Lower leg skin (tissue), 3 donors: ENCODE measurements around the gene RGPD8.

Experiments used
- POLR2A ChIP-seq, 2 donors: fragments of 450-650 bp; IDR thresholded peaks; one replicate each; pipeline ENCODE4 v1.6.1; 2016 to 2017; ENCODE audit warnings: antibody characterized with exemption in 2 of 2, mild to moderate bottlenecking in 1 of 2, moderate library complexity in 1 of 2
- TF ChIP-seq, protein P1 (sequence below), 3 donors: fragments of 450-650 bp; IDR thresholded peaks; one replicate each; pipeline ENCODE4 v1.5.1; 2016; ENCODE audit warnings: antibody characterized with exemption in 3 of 3, mild to moderate bottlenecking in 3 of 3, moderate library complexity in 2 of 3

DNA sequence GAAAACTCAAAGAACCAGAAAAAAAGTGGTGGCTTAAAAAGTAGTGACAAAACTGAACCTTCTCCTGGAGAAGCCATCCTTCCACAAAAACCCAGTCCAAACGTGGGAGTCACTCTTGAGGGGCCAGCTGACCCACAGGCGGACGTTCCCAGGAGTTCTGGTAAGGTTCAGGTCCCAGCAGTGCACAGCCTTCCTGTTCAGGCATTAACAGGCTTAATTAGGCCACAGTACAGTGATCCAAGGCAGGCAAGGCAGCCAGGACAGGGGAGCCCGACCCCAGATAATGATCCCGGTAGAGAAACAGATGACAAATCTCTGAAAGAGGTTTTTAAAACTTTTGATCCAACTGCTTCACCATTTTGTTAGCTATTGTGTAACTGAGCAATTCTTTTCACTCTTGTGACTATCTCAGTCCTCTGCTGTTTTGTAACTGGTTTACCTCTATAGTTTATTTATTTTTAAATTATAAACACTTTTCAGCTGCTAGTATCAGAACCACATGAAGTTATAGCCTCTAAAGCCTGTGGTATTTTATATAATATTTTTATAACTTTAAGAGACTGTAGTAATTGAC, 101.2 kb downstream of the RGPD8 start:
- TF ChIP-seq, protein P1, sequence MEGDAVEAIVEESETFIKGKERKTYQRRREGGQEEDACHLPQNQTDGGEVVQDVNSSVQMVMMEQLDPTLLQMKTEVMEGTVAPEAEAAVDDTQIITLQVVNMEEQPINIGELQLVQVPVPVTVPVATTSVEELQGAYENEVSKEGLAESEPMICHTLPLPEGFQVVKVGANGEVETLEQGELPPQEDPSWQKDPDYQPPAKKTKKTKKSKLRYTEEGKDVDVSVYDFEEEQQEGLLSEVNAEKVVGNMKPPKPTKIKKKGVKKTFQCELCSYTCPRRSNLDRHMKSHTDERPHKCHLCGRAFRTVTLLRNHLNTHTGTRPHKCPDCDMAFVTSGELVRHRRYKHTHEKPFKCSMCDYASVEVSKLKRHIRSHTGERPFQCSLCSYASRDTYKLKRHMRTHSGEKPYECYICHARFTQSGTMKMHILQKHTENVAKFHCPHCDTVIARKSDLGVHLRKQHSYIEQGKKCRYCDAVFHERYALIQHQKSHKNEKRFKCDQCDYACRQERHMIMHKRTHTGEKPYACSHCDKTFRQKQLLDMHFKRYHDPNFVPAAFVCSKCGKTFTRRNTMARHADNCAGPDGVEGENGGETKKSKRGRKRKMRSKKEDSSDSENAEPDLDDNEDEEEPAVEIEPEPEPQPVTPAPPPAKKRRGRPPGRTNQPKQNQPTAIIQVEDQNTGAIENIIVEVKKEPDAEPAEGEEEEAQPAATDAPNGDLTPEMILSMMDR (IDR thresholded peaks at IDR 0.05) = no peak
- TF ChIP-seq POLR2A (IDR thresholded peaks at IDR 0.05) = no peak
